Left ventricle myocardium inferior (tissue), 1 donor: Measurements from ENCODE around the gene COLGALT1. TPM values are rescaled to one million over a fixed set of nuclear protein-coding genes. Genes with fewer than 3 reads are reported as not detected.
"Not testable (repeated sequence)": the region's sequence is repeated elsewhere in the genome, so short reads cannot be mapped to it uniquely, and the experiment has no call there.

Experiments used
- DNase-seq: peaks from one replicate; pipeline ENCODE4 v3.0.0-alpha.2; 2020
- H3K27ac ChIP-seq: fragments of 200-600 bp; replicated peaks from 2 replicates; pipeline ENCODE4 v1.8.0; 2021
- H3K27me3 ChIP-seq: fragments of 200-600 bp; 2 replicates; pipeline ENCODE4 v1.8.0; 2021; ENCODE audit warnings: low read depth
- H3K36me3 ChIP-seq: fragments of 200-600 bp; 2 replicates; pipeline ENCODE4 v1.8.0; 2021
- H3K4me1 ChIP-seq: fragments of 200-600 bp; 2 replicates; pipeline ENCODE4 v1.8.0; 2021
- H3K4me3 ChIP-seq: fragments of 200-600 bp; 2 replicates; pipeline ENCODE4 v1.8.0; 2021; ENCODE audit warnings: mild to moderate bottlenecking, moderate library complexity
- H3K9me3 ChIP-seq: fragments of 200-600 bp; replicated peaks from 2 replicates; pipeline ENCODE4 v1.8.0; 2021
- intact Hi-C: fragments of 100-400 bp; cut with micrococcal nuclease; formaldehyde crosslinking; loops from one replicate; pipeline ENCODE4 v1.11.0; 2022
- total RNA-seq: library from RNA; stranded (reverse); fragmentation: NEBNext Ultra II Directional; extraction: Animal tissue kit (Norgen Biotek cat#: 25700); gene quantifications from one replicate; pipeline ENCODE4 v1.2.1, GENCODE V29; 2021
- TF ChIP-seq, protein P1 (sequence below): fragments of 200-600 bp; IDR thresholded peaks from 2 replicates; pipeline ENCODE4 v1.8.0; 2021; ENCODE audit warnings: antibody characterized with exemption, mild to moderate bottlenecking, borderline replicate concordance
- donor health status: DM: no; HTN: yes; CAD: no; lungs with severe emphysema.

COLGALT1 gene
- total RNA-seq, 1 donor from 2014 or later, result 31.2 TPM

DNA sequence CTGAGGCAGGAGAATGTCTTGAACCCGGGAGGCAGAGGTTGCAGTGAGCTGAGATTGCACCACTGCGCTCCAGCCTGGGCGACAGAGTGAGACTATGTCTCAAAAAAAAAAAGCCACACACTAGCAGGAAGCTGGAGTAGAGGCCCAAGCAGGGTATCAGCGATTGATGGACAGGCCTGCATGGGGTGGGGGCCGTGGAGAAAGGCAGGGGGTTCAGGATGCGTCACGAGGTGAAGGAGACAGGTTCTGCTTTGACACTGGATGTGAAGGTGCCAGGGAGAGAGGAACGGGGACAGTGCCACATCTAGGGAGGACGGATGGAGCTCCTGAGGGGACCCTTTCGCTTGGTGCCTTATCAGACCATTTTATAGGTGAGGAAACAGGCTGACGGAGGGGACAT, 7.1 kb downstream of the COLGALT1 start:
- Histone ChIP-seq H3K36me3 (peaks cover 57% of the 10 kb centered on the region), H3K27ac (no peak overlapping the region), H3K27me3 (no peaks in the 10 kb centered on the region), H3K4me1 (peaks cover 66% of the 10 kb centered on the region), H3K4me3 (no peak overlapping the region), H3K9me3 (no peaks in the 10 kb centered on the region)
- no peak for DNase-seq
- intact Hi-C loops, result no loop called here
- TF ChIP-seq, protein P1, sequence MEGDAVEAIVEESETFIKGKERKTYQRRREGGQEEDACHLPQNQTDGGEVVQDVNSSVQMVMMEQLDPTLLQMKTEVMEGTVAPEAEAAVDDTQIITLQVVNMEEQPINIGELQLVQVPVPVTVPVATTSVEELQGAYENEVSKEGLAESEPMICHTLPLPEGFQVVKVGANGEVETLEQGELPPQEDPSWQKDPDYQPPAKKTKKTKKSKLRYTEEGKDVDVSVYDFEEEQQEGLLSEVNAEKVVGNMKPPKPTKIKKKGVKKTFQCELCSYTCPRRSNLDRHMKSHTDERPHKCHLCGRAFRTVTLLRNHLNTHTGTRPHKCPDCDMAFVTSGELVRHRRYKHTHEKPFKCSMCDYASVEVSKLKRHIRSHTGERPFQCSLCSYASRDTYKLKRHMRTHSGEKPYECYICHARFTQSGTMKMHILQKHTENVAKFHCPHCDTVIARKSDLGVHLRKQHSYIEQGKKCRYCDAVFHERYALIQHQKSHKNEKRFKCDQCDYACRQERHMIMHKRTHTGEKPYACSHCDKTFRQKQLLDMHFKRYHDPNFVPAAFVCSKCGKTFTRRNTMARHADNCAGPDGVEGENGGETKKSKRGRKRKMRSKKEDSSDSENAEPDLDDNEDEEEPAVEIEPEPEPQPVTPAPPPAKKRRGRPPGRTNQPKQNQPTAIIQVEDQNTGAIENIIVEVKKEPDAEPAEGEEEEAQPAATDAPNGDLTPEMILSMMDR, result no peak

DNA sequence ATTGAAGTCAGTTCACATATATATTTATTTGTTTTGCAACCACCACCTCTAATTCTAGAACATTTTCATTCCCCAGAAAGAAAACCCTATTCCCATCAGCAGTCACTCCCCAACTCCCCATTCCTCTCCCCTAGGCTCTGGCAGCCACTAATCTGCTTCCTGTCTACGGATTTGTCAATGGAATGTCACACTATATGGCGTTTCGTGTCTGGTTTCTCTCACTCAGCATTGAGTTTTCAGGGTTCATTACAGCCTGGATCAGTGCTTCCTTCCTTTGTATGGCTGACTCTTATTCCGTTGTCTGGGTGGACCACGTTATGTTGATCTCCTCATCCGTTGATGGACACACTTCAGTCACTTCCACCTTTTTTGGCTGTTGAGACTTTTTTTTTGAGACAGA, 9.3 kb downstream of the COLGALT1 start:
- H3K27me3 ChIP-seq, result no peaks in the 10 kb centered on the region
- peaks cover 60% of the 10 kb centered on the region for H3K36me3 ChIP-seq
- H3K4me1 ChIP-seq, result peaks cover 49% of the 10 kb centered on the region
- intact Hi-C loops, result no loop called here
- peak overlapping the region; percentile 76 for H3K27ac ChIP-seq
- H3K9me3 ChIP-seq, result no peaks in the 10 kb centered on the region
- H3K4me3 ChIP-seq, result no peak overlapping the region
- DNase-seq, result no peak
- TF ChIP-seq, protein P1, result no peak

DNA sequence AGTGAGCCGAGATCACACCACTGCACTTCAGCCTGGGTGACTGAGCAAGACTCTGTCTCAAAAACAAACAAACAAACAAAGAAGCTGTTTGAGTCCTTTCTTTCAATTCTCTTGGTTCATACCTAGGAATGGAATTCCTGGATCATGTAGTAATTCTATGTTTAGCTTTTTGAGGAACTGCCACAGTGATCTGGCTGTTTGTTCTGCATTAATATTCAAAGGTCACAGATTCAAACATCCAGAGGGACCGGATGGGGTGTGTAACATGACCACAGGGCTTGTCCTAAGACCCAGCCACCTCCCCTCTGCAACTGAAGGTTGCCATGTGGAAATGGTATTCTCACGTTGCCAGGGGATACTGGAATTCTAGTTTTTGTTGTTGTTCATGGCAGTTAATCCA, 10.2 kb downstream of the COLGALT1 start:
- no peak for DNase-seq
- no peak overlapping the region for H3K4me3 ChIP-seq
- intact Hi-C loops, result no loop called here
- no peaks in the 10 kb centered on the region for H3K9me3 ChIP-seq
- H3K27ac ChIP-seq, result peak overlapping the region; percentile 76
- H3K4me1 ChIP-seq, result peaks cover 40% of the 10 kb centered on the region
- H3K27me3 ChIP-seq, result no peaks in the 10 kb centered on the region
- H3K36me3 ChIP-seq, result peaks cover 60% of the 10 kb centered on the region
- TF ChIP-seq, protein P1, result no peak

DNA sequence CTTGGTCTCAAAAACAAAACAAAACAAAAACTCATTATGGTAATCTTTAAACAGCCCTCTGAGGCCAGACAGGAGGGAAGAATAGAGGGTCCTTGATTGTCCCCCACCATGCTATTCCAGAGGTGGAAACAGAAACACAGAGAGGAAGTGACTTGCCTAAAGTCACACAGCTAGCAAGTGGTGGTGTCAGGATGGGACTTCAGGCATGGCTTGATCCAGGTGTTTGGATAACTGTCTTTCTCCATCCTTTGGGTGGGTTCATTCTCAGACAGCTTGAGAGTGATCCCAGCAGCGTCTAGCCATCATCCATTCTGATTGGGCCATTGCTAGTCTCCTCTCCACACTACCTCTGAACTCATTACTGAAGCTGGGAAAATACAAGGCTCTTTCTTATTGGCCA, 12.5 kb downstream of the COLGALT1 start:
- H3K27ac ChIP-seq, result no peak overlapping the region
- H3K4me3 ChIP-seq, result no peak overlapping the region
- H3K4me1 ChIP-seq, result peaks cover 24% of the 10 kb centered on the region
- H3K36me3 ChIP-seq, result peaks cover 66% of the 10 kb centered on the region
- no peaks in the 10 kb centered on the region for H3K9me3 ChIP-seq
- intact Hi-C loops, result no loop called here
- TF ChIP-seq, protein P1, result no peak
- no peaks in the 10 kb centered on the region for H3K27me3 ChIP-seq
- no peak for DNase-seq

DNA sequence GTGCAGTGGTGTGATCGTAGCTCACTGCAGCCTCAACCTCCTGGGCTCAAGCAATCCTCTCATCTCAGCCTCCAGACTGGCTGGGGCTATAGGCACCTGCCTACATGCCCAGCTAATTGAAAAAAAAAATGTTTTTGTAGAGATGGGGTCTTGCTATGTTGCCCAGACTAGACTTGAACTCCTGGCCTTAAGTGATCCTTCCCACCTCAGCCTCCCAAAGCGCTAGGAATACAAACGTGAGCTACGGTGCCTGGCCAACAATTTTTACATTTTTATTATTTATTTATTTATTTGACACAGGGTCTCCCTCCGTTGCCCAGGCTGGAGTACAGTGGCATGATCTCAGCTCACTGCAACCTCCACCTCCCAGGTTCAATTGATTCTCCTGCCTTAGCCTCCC, 14.8 kb downstream of the COLGALT1 start:
- H3K9me3 ChIP-seq, H3K27ac ChIP-seq, intact Hi-C loops, DNase-seq, H3K4me3 ChIP-seq, H3K27me3 ChIP-seq: not testable (repeated sequence)
- Histone ChIP-seq H3K36me3 (peaks cover 77% of the 10 kb centered on the region), H3K4me1 (peaks cover 13% of the 10 kb centered on the region)

DNA sequence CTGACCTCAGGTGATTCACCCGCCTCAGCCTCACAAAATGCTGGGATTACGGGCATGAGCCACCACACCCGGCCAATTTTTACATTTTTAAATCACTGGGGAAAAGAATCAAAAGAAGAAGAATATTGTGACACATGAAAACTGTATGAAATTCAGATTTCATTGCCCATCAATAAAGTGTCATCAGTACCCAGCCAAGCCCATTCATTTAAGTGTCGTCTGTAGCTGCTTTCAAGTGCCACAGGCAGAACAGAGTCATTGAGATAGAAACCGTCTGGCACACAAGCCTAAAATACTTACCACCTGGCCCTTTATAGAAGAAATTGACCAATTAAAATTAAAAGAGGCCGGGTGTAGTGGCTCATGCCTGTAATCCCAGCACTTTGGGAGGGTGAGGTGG, 15.3 kb downstream of the COLGALT1 start:
- intact Hi-C loops, result no loop called here
- no peak overlapping the region for H3K4me3 ChIP-seq
- H3K36me3 ChIP-seq, result peaks cover 82% of the 10 kb centered on the region

More for the DNA sequence above, 15.3 kb downstream of the COLGALT1 start:
- DNase-seq, result no peak
- TF ChIP-seq, protein P1, result no peak
- Histone ChIP-seq H3K27me3 (no peaks in the 10 kb centered on the region), H3K9me3 (no peaks in the 10 kb centered on the region), H3K27ac (no peak overlapping the region), H3K4me1 (peaks cover 8% of the 10 kb centered on the region)
